8988T (cell line): ENCODE data around the gene DOCK9.
A peak's percentile ranks its signal among the peaks of the same experiment; 100 is the strongest.

Experiments
- DNase-seq: peaks from one replicate; pipeline ENCODE4 v3.0.0; 2011

The DOCK9 gene

DNA sequence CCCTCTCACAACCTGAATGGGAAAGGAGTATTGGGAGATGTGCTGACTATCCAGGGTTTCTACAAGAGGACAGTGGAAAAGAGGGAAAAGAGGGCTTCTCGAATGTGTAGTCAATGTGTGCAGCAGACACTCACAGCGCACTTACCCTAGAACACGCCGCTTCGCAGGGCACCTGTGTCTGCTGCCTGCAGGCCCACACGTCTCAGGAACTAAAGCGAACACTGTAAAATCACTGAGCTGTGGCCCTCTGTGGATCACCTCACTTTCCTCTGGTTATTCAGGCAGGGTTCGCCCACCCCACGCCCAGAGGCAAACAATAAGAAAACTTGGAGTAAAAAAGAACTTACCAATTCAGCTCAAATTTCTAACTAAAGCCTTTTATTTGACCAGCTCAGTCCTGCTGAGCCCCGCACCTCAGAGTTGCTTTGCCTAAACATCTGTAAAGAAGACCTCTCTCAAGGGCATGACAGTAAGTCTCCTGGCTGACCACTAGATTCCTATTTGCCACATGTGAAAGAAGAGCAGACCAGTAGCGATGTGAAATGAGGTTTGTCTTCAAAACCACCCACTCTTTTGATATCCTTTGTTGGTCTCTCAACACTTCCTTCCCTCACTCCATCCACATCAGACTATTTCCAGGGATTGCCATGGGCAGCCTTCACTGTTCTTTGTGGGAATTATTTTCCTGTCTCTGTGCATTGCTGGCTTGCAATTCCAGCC, 19.3 kb upstream of the DOCK9 start:
- no peak for DNase-seq

DNA sequence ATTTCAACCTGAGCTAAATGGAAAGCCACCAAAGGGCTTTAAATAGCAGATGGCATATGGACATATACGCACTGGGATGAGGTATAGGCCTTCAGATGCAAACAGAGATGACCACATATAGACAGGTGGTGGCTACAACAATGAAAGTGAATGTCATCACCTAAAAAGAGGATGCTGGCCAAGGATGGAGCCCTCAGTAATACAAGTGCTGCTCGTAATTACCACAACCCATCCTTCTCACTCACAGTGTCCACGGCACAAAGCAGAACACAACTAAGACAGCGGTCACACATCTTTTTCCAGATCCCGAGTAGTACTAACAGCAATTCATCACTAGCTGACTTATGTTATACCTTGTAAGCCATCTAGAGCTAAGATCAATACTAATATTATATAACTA, 18.2 kb upstream of the DOCK9 start:
- DNase-seq = no peak

DNA sequence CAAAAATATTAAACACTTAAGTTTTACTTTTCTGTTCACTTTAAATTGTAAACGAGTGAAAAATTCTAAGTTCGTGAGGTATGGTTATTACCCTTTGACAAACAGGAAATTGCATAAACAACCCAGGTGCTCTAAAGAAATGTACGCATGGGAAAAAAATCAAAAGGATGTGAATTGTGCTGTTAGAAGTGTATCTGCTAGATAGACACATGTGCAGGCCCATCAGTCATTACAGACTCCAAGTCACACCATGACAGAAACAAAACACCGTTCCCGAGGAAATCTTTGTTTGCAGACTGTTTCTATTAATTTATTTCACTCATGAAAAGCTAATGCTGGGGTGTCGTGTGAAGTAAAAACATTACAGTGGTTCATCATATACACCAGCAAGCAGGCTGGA, 17.0 kb upstream of the DOCK9 start:
- DNase-seq = no peak

DNA sequence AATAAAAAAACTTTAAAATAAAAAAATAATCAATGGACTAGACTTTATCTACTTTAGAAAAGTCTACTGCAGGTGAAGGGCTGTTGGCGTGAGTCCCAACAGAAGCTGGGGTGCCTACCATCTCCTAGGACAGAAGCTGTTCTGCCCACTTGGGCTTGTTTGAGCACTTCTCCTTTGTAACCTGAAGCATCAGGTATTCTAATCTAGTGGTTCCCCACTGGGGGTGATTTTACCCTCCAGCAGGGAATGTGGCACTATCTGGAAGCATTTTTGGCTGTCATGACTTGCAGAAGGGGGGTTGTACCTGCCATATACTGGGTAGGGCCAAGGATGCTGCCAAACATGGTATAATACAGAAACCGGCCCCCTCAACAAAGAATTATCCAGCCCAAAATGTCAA, 16.2 kb upstream of the DOCK9 start:
- DNase-seq = no peak

DNA sequence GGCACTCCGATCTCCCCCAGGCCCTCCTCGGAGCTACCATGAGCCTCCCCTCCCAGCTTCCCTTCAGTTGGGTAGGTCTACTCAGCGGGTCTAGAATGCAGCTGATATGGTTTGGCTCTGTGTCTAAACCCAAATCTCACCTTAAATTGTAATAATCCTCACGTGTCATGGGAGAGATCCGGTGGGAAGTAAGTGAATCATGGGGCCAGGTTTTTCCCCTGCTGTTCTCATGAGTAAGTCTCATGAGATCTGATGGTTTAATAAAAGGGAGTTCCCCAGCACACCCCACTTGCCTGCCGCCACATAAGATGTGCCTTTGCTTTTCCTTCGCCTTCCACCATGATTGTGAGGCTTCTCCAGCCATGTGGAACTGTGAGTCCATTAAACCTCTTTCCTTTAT, 14.5 kb upstream of the DOCK9 start:
- no peak for DNase-seq

DNA sequence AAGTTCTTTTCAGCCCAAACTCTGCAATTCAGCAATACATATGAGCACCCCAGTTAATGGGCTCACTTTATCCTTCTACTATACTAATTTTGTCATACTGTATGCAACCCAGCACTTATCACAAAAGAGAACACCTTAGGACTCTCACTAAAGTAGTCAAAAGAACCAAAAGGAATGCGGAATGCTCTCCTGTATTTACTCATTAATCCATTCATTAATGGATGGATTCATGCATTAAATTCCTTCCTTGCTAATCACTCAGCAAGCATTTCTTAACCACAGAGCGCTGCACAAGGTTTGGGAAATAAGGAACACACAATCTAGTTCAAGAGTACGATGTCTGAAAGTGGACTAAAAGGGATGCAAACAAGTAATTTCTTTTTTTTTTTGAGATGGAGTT, 12.8 kb upstream of the DOCK9 start:
- DNase-seq = no peak

DNA sequence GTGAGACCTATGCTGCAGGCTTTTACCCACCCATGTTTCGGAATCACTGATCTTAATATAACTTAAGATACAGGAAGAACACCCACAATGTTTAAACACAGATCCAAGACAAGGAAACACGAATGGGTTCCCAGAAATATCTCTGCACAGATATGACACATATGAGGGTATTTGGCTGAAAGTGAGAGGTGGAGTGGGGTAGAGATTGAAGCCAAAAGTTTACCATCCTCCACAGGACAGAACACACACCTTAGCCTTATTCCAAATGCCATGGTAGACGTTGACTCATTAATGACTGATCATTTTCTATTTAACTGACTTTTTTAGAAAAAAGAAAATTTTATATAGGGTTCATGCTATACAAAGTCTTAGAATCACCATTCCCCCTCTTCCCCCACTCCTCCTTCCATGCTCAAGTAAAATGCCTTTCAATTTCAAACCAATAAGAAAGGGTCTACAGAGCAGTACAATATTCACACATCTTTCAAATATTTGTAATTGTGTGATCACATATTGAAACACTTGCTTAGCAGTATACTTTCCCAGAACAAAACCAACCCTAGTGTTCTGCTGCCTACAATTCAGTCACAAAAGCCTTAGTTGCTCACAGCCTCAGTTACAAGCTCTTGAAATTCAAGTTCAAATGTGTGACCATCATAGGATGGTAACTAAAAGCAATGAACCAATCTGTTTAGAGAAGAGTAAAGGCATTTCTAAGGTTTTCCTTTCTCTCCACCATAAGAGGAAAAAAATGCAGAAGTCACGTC, 11.8 kb upstream of the DOCK9 start:
- DNase-seq = no peak

DNA sequence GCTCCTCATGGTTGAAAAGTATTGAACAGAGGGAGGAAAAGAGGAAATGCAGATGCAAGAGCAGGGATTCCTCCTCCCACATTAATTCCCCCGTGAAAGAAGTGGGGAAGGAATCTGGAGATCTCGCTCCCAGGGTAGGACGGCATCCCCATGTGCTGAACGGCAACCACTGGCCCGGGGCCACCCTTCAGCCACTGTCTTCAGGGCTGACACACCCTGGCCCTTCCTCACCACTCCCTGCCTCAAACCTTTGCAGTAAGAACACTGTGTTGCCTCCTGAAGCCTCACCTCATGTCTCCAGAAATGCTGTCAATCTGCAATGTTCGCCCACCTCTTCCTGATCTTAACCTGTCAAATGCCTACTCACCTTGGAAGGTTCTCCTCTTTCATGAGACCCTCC, 10.9 kb upstream of the DOCK9 start:
- DNase-seq = no peak

DNA sequence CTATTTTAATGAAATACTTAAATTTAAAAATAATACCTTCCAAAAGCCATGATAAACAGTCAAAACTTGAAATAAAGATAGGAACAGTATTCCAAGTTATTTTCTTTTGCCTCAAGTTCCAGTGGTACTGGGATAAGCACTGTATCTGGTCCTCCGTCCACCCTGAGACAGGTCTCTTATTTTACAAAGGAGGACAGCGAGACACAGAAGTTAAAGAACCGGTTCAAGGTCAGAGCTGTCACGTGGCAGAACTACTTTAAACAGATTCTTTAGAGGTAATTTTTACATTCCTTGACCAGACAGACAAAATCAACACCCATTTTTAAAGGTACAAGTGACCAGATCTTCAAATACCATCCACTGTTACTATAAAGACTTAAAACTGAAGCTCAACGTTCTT, 10.4 kb upstream of the DOCK9 start:
- no peak for DNase-seq

DNA sequence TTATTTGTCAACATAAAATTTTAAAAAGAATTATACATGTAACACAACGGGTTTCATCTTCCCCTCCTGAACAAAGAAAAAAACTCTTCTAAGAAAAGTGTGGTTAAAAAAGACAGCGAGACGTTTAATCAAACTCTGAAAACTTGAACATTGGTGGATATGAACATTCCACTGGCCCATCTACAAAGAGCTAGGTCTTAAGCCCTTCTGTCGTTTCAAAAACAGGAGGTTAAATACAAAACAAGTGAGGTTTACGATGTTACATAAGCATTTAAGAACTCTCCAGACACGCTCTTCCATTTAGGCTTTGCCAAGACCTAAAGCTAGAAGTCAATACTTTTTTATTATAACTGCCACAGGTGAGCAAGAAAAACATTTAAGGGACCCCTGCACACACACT, 9.4 kb upstream of the DOCK9 start:
- no peak for DNase-seq

DNA sequence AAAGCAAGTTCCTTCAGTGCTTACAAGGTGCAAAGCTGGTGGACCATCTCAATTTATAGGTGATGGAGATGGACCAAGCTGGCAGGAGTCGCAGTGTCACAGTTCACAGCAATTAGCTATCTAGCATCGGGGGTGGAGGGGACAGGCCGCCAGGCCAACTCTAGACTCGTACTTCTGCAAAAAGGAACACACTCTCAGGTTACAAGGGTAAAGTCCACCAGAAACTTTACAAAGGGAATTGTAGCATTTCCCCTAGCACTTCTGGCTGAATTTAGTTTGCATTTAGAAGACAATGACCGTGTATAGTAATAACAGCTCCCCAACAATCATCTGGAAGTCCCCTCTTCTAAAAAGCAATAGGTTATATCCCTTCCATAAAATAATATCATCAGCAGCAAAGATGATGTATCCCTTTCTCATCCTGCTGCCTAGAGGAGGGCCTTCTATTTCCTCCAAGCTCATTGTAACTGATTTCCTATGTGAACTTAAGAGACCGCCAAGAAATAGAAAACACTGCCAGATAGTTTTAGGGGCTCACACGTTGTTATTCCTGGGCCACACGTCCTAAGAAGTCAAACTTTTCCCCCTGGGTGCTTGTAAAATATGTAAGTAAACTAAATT, 8.5 kb upstream of the DOCK9 start:
- DNase-seq = no peak

DNA sequence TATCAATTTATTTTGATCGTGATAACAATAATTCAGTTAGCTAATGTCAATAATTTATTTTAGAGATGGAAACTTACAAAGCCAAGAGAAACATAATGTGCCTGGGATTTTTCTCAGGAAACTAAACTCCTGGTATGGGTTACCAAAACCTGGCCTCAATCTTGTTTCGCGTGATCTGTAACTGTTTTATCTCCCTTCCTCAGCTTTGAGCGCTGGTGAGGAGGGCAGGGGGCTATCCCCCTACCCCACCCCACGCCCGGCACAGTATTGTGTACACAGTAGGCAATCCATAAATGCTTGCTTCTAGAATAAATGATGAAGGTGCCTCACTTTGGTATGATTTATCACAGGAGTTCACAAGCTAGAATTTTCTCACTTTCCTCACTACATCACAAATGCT, 7.7 kb upstream of the DOCK9 start:
- no peak for DNase-seq

DNA sequence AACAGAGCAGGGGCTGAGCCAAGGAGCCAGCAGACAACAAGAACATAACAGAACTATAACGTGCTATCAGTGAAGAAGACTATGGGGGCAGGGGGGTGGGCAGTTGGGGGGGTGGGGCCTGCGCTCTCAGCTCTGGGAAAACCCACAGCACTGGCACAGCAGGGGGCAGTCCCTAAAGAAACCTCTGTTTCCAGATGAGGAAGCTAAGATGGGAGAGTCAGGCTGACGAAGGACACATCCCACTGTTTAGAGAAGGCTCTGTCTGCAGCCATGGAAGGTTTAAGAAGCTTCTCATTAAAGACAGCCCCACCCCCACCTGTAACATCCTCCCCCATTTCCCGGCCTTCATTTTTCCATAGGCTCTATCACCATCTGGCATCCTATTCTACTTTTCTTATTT, 7.1 kb upstream of the DOCK9 start:
- DNase-seq = no peak

DNA sequence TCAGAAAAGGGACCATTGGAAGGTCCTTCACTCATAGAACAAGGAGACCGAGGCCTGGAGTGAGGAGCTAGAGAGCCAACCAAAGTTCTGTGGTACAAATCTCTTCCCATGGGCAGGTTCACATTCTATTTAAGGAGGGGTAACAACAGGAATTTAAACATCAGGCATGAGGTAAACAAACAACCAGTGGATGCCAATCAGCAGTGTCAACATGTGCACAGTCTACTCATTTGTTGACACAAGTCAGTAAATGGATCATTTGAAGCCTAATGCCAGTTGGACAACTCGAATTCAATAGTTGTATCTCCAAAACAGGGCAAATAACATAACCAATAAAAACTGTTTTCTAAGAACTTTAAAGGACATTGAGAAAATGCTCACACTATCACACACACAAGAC, 6.3 kb upstream of the DOCK9 start:
- no peak for DNase-seq

DNA sequence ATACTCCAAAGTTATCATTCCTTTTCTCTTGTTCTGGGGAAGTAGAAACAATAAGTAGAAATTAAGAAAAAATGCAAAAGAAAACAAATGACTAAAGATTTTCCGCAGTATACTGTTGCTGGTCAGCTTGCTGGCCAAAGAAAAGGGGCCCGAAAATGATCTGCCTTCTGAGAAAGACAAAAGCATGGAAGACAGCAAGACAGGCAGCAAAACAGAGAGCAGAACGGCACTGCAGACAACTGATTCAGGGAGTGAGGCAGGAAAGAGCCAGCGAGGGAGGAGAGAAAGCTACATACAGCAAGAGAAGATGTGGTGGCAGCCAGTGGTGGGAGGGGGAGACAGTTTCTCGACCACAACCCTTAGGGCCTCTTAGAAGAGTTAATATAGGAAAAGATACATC, 5.3 kb upstream of the DOCK9 start:
- no peak for DNase-seq

DNA sequence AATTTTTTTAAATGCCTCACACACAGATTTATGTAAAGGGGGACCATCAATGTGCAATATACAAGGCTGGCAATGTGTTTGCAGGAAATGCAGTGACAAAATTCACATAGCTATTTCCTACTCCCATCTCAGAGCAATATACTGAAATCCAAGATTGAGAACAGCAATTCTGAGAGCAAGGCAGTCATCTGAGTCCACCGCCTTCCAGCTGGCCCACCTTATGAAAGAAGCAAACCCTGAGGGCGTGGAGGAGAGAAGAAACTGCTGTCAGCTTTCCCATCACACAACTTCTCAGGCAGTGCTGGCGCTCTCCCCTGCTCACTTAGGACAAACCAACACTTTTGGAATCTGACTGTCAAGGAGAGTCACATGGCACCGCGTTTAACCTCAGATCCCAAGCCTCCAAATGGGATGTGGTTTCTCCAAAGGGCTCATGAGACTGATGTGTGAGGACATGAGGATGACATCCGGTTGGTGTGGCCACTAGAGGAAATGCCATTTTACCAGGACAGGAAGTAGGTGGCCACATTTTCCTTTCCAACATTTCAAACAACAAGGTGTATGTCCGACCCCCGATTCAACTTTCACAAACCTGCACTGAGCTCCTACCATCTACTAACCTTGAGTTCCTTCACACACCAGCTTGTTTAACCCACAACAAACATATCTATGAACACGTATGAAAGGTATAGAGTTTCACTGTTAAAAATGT, 3.7 kb upstream of the DOCK9 start:
- no peak for DNase-seq

DNA sequence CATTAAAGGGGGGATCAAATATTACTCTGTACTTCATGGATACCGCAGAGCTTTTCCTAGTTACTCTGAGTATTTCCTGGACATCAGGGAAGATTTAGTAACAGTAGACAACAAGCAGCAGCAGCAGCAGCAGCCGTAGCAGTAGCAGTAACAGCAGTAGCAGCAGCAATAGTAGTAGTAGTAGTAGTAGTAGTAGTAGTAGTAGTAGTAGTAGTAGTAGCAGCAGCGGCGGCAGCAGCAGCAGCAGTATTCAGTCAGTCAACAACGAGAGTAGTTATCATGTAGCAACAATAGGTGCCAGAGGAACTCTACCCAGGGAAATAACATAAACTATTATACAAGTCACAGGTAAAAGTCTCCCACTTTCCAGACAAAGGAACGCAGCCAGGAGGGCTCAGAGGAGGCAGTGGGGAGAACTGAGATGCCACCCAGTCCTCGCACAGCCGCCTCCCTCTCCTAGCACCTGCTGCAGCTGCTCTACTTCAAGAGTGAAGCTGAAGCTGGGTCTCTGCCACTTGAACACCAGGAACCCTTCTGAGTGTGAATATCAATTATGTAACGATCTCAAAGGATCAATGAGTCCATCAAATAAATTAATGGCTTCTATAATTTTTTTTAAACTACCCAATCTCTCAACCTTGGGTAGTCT, 1.3 kb upstream of the DOCK9 start:
- DNase-seq = no peak

DNA sequence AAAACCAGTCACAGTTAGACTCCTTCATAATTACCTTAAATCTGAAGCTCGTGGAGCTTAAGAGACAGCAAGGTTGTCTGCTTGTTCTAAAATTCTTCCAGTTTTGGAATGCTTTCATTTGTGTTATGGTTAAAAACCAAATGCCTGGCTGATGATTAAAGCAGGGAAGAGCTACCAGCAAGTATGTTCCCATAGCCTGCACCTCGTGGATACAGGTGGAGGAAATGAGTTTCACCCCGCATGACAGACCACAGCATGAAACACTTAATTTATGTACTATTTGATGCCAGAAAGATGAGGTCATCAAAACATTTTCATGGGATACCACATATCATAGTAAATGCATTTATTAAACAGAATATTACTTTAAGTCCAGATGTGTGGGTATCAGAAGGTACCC, 416 bp upstream of the DOCK9 start:
- no peak for DNase-seq

DNA sequence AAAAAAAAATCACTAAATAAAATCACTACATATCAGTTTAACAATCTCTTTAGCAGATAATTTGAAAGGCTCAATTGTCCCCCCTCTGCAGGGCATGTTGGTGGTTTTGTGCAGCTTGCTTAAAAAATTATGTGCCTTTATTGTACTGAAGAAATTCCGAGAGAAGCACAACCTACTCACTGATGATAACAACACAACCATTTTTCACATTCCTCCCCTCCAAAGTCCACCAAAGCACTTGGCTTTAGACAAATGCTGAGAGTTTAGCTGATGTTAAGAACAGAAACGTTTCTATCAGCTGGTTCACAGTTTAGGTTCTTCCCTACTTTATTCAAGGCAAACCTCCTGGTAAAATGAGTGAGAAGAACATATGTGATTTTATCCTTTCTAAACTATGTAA, 923 bp downstream of the DOCK9 start:
- DNase-seq = no peak

DNA sequence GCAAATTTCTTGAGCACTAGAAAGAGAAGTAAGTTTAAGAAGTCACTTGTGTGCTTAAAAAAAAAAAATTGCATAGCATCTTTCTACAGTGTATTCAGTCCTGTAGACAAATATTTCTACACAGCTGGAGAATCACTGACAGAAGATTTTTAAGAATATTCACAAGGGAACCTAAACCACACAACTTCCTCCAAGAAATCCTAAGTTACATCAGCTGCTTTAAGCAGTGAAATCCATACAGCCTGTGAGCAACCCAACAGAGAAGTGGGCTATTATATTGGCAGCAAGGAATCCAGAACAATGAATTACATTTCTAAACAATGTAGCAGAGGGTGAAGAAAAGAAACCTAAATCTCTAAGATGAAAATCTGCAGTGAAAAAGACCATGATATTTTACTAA, 1.5 kb downstream of the DOCK9 start:
- DNase-seq = no peak

DNA sequence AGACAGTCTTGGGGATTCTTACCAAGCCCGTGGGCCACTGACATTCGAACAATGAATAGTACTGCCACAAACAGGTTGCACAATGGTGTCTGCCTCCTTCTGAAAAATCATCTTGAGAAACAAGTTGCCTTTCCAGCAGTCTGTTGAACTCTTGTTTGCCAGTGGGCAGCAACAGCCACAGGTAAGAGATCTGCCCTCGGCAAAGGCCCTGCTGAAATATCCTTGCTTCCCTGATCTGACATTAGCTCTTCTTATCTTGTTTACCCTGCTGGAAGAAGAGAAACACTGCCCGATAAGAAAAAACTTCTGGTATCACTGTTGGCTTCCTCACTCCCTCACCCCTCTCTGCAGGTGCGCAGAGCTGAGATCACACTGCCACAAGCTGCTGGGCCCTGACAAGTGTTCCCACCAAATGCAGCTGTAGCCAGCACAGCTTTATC, 2.0 kb downstream of the DOCK9 start:
- DNase-seq = no peak

DNA sequence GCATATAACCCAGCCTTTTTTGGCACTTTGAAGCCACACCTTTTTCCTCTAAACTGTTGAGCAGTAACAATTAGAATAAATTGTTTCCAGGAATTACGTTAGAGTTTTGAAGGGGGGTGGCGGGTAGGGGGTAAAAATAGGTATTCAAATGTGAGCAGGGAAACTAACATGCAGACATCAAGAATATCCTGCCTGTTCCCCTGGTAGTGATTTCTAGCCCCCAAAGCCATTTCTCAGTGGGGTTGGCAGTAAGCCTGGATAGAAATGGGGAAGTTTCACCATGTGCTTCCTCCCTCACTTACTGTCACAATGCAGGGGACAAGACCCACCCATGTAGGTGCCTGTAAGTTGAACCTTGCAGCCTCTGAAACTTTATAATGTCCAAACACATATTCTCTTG, 3.8 kb downstream of the DOCK9 start:
- DNase-seq = no peak

DNA sequence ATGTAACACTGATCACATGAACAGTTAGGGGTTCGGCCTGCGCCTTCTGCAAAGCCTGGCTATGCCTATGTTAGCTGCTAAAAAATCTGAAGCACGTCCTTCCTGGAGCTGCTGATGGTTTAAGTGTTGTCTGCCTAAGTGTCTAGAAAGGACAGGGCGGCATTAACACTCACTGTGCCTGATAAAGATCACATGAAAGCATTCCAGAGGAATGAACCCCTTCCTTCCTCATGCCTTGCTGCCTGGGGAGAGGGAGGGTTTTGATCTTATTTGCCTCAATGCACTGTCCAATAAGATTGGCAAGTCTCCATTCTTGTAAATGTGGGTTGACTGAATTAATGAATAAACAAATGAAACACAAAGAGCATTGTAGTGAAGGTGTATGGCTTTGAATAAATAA, 5.2 kb downstream of the DOCK9 start:
- peak; percentile 53 for DNase-seq
